Fibroblast of pulmonary artery (primary cell): ENCODE data around the gene SLC16A12.

Experiments
- DNase-seq: peaks from one replicate; pipeline ENCODE4 v3.0.0-alpha.2; 2010; ENCODE audit warnings: low read depth
- H3K4me3 ChIP-seq: replicated peaks from 2 replicates; pipeline ENCODE4 v1.5.1; 2011; ENCODE audit warnings: low read depth, mild to moderate bottlenecking, control low read depth, low read length, moderate library complexity
- CTCF ChIP-seq: IDR thresholded peaks from 2 replicates; pipeline ENCODE4 v1.5.1; 2011; ENCODE audit warnings: mild to moderate bottlenecking, control low read depth, low read length, inconsistent platforms; ENCODE audit errors: missing control alignments

The SLC16A12 gene

GRCh38 chr10:89516149-89516832 lies 19.1 kb downstream of the SLC16A12 start:
- DNase-seq: peak; percentile 94
- TF ChIP-seq CTCF: no peak
- H3K4me3 ChIP-seq: no peak overlapping the region

GRCh38 chr10:89515031-89515841 lies 20.2 kb downstream of the SLC16A12 start:
- H3K4me3 ChIP-seq: peak overlapping the region; percentile 13
- no peak for TF ChIP-seq CTCF
- DNase-seq: peak; percentile 91

GRCh38 chr10:89513206-89513605 lies 22.2 kb downstream of the SLC16A12 start:
- no peak for TF ChIP-seq CTCF
- DNase-seq: no peak
- H3K4me3 ChIP-seq: no peak overlapping the region

- no peak overlapping the region for H3K4me3 ChIP-seq
- TF ChIP-seq CTCF: no peak
- DNase-seq: no peak
These were observed 29.6 kb downstream of the SLC16A12 start for GRCh38 chr10:89505640-89506275.

- no peak for TF ChIP-seq CTCF
- no peak for DNase-seq
- no peak overlapping the region for H3K4me3 ChIP-seq
These were observed 30.7 kb downstream of the SLC16A12 start for GRCh38 chr10:89504691-89505090.

- no peak for DNase-seq
- no peak overlapping the region for H3K4me3 ChIP-seq
- TF ChIP-seq CTCF: no peak
These were observed 31.6 kb downstream of the SLC16A12 start for GRCh38 chr10:89503652-89504370.
